BJ (cell line): ENCODE measurements around the gene CR1L. TPM values are rescaled to one million over a fixed set of nuclear protein-coding genes. Genes with fewer than 3 reads are reported as not detected.
A peak's percentile ranks its signal among the peaks of the same experiment; 100 is the strongest.
"Not testable (repeated sequence)": the region's sequence is repeated elsewhere in the genome, so short reads cannot be mapped to it uniquely, and the experiment has no call there.

ENCODE experiments used
- CTCF ChIA-PET: fragments of 350-600 bp; formaldehyde crosslinking; extraction: SDS; loops from one replicate; lab custom pipeline; 2021; ENCODE audit warnings: antibody characterized with exemption, inconsistent platforms; lab: Yijun Ruan, JAX
- POLR2A ChIA-PET: fragments of 300-600 bp; sonication (Branson Sonifier 250); formaldehyde crosslinking; extraction: SDS; loops from one replicate; lab custom pipeline; 2021; ENCODE audit warnings: antibody characterized with exemption; lab: Charles Lee
- DNase-seq: peaks from one replicate; pipeline ENCODE4 v3.0.0-alpha.2; 2011; ENCODE audit warnings: low read depth
- H3K27me3 ChIP-seq: 2 replicates; pipeline ENCODE4 v1.6.0; 2011; ENCODE audit warnings: low read length; ENCODE audit not compliant: control insufficient read depth, insufficient read depth
- H3K36me3 ChIP-seq: 2 replicates; pipeline ENCODE4 v1.5.1; 2011; ENCODE audit warnings: low read length; ENCODE audit not compliant: control insufficient read depth, insufficient read depth
- H3K4me3 ChIP-seq: 2 replicates; pipeline ENCODE4 v1.5.1; 2011; ENCODE audit warnings: low read depth, mild to moderate bottlenecking, control low read depth, low read length
- CTCF ChIP-seq: IDR thresholded peaks from 2 replicates; pipeline ENCODE4 v1.5.1; 2011; ENCODE audit warnings: low read depth, mild to moderate bottlenecking, control low read depth, inconsistent platforms, low read length, moderate library complexity; ENCODE audit not compliant: insufficient read depth
- polyA plus RNA-seq: library from polyadenylated mRNA; depleted of rRNA; stranded (reverse); fragments of >200 nt; gene quantifications from 2 replicates; pipeline ENCODE4 v1.2.3, GENCODE V29; 2011

The CR1L gene
- polyA plus RNA-seq, 1 experiment, result not detected

- Histone ChIP-seq H3K27me3 (no peaks in the 10 kb centered on the region; the same call in 1 of the 2 replicates), H3K36me3 (no peaks in the 10 kb centered on the region), H3K4me3 (no peak overlapping the region)
- ChIA-PET CTCF (interaction anchor here (1.0 to 3.6 kb wide), 6 partner anchors 37 to 144 kb away, joined by 3 to 18 read pairs (median 5); no protein-coding TSS in a partner anchor), POLR2A (no interaction called here)
- no peak for DNase-seq
- TF ChIP-seq CTCF, result 0 out of 2 replicates have a peak, but pooled peaks have one; percentile 18
These were observed 9.4 kb downstream of the CR1L start for GRCh38 chr1:207654320-207654719.

GRCh38 chr1:207658408-207658807 lies 13.5 kb downstream of the CR1L start:
- no peak for DNase-seq
- H3K4me3 ChIP-seq, result no peak overlapping the region
- no peaks in the 10 kb centered on the region for H3K36me3 ChIP-seq
- ChIA-PET POLR2A (no interaction called here), CTCF (no interaction called here)
- TF ChIP-seq CTCF, result no peak
- H3K27me3 ChIP-seq, result no peaks in the 10 kb centered on the region; the same call in 1 of the 2 replicates

- no peak overlapping the region for H3K4me3 ChIP-seq
- ChIA-PET POLR2A (no interaction called here), CTCF (no interaction called here)
- TF ChIP-seq CTCF, result no peak
- no peaks in the 10 kb centered on the region; the same call in 1 of the 2 replicates for H3K27me3 ChIP-seq
- no peak for DNase-seq
- no peaks in the 10 kb centered on the region for H3K36me3 ChIP-seq
These were observed 14.1 kb downstream of the CR1L start for GRCh38 chr1:207658904-207659485.

GRCh38 chr1:207659545-207660153 lies 14.7 kb downstream of the CR1L start:
- no peak overlapping the region for H3K4me3 ChIP-seq
- no peaks in the 10 kb centered on the region for H3K36me3 ChIP-seq
- H3K27me3 ChIP-seq, result no peaks in the 10 kb centered on the region; the same call in 1 of the 2 replicates
- no peak for DNase-seq
- POLR2A ChIA-PET, result no interaction called here
- CTCF ChIA-PET, result interaction anchor here (1.2 kb wide), 1 partner anchor 138 kb away, joined by 3 read pairs; no protein-coding TSS in a partner anchor
- no peak for TF ChIP-seq CTCF

GRCh38 chr1:207661420-207661819 lies 16.5 kb downstream of the CR1L start:
- H3K36me3 ChIP-seq, H3K27me3 ChIP-seq, CTCF ChIA-PET, POLR2A ChIA-PET, DNase-seq, H3K4me3 ChIP-seq: not testable (repeated sequence)
